Measurements from ENCODE around the gene ZBED1. TPM values are rescaled to one million over a fixed set of nuclear protein-coding genes. Genes with fewer than 3 reads are reported as not detected.
A peak's percentile ranks its signal among the peaks of the same experiment; 100 is the strongest.
"Not testable (repeated sequence)": the region's sequence is repeated elsewhere in the genome, so short reads cannot be mapped to it uniquely, and the experiment has no call there.

Gene ZBED1
- total RNA-seq, 1 experiment from 2014 or later = 45.1 TPM

DNA sequence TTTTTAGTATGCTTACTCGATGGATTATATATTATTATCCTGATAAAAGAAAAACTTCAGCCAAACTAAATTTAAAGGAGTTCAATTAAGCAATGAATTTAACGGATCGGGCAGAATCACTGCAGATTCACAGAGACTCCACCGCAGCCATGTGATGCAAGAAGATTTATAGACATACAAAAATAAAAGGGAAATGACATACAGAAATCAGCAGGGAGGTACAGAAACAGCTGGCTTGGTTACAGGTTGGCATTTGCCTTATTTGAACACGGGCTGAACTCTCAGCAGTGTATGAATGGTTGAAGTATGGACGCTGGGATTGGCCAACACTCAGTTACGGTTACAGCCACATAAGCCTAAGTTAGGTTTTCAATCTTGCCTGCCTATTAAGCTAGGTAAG lies 35.4 kb upstream of the ZBED1 start:
- no peaks in the 10 kb centered on the region for H3K27me3 Mint-ChIP-seq (ENCODE audit: low read depth)
- ATAC-seq = no peak
- H3K4me1 Mint-ChIP-seq = peaks cover 7% of the 10 kb centered on the region
- no peak overlapping the region for H3K27ac Mint-ChIP-seq
- H3K36me3 Mint-ChIP-seq = no peaks in the 10 kb centered on the region
- ChIA-PET CTCF (no interaction called here), POLR2A (no interaction called here)
- H3K4me3 Mint-ChIP-seq = no peak overlapping the region
- no peak for TF ChIP-seq HMGA2 (CRISPR knock-in tag; IDR thresholded peaks at IDR 0.05)
- TF ChIP-seq, protein P1, sequence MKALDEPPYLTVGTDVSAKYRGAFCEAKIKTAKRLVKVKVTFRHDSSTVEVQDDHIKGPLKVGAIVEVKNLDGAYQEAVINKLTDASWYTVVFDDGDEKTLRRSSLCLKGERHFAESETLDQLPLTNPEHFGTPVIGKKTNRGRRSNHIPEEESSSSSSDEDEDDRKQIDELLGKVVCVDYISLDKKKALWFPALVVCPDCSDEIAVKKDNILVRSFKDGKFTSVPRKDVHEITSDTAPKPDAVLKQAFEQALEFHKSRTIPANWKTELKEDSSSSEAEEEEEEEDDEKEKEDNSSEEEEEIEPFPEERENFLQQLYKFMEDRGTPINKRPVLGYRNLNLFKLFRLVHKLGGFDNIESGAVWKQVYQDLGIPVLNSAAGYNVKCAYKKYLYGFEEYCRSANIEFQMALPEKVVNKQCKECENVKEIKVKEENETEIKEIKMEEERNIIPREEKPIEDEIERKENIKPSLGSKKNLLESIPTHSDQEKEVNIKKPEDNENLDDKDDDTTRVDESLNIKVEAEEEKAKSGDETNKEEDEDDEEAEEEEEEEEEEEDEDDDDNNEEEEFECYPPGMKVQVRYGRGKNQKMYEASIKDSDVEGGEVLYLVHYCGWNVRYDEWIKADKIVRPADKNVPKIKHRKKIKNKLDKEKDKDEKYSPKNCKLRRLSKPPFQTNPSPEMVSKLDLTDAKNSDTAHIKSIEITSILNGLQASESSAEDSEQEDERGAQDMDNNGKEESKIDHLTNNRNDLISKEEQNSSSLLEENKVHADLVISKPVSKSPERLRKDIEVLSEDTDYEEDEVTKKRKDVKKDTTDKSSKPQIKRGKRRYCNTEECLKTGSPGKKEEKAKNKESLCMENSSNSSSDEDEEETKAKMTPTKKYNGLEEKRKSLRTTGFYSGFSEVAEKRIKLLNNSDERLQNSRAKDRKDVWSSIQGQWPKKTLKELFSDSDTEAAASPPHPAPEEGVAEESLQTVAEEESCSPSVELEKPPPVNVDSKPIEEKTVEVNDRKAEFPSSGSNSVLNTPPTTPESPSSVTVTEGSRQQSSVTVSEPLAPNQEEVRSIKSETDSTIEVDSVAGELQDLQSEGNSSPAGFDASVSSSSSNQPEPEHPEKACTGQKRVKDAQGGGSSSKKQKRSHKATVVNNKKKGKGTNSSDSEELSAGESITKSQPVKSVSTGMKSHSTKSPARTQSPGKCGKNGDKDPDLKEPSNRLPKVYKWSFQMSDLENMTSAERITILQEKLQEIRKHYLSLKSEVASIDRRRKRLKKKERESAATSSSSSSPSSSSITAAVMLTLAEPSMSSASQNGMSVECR (CRISPR knock-in tag; IDR thresholded peaks at IDR 0.05; ENCODE audit: borderline replicate concordance) = no peak
- TF ChIP-seq NR2C2 (CRISPR knock-in tag; IDR thresholded peaks at IDR 0.05) = no peak
- TF ChIP-seq AFF4 (CRISPR knock-in tag; IDR thresholded peaks at IDR 0.05; ENCODE audit: borderline replicate concordance) = no peak
- no peak for TF ChIP-seq ATF2 (CRISPR knock-in tag; IDR thresholded peaks at IDR 0.05; ENCODE audit: borderline replicate concordance, low read depth)
- TF ChIP-seq ATF1 (CRISPR knock-in tag; IDR thresholded peaks at IDR 0.05) = no peak
- no peak for TF ChIP-seq TEAD1 (CRISPR knock-in tag; IDR thresholded peaks at IDR 0.05)
- no peak for TF ChIP-seq SMAD4 (CRISPR knock-in tag; IDR thresholded peaks at IDR 0.05)
- no peak for TF ChIP-seq IRF1 (CRISPR knock-in tag; IDR thresholded peaks at IDR 0.05)
- TF ChIP-seq SP1 (CRISPR knock-in tag; conservative IDR thresholded peaks at IDR 0.05) = no peak
- no peak for DNase-seq (ENCODE audit: low spot score)
- peaks cover 6% of the 10 kb centered on the region; the same call in 1 of the 2 replicates for H3K9me3 Mint-ChIP-seq

GRCh38 chrX:2534261-2535021 lies 33.7 kb upstream of the ZBED1 start:
- H3K4me3 Mint-ChIP-seq; ATAC-seq; POLR2A ChIA-PET; H3K9me3 Mint-ChIP-seq; H3K27me3 Mint-ChIP-seq (ENCODE audit: low read depth); CTCF ChIA-PET; DNase-seq (ENCODE audit: low spot score); H3K36me3 Mint-ChIP-seq; H3K4me1 Mint-ChIP-seq: not testable (repeated sequence)
- peak overlapping the region; percentile 80; the same call in 1 of the 2 replicates for H3K27ac Mint-ChIP-seq

GRCh38 chrX:2533424-2533823 lies 32.6 kb upstream of the ZBED1 start:
- ATAC-seq (no peak), DNase-seq (ENCODE audit: low spot score) (no peak)
- Mint-ChIP-seq H3K27me3 (ENCODE audit: low read depth) (no peaks in the 10 kb centered on the region), H3K9me3 (peaks cover 6% of the 10 kb centered on the region; the same call in 1 of the 2 replicates), H3K36me3 (no peaks in the 10 kb centered on the region), H3K4me1 (peaks cover 7% of the 10 kb centered on the region), H3K4me3 (no peak overlapping the region), H3K27ac (no peak overlapping the region)
- CTCF ChIA-PET = no interaction called here
- POLR2A ChIA-PET = no interaction called here
- TF ChIP-seq PRDM15 (CRISPR knock-in tag; IDR thresholded peaks at IDR 0.05) = no peak
- no peak for TF ChIP-seq GABPB1 (CRISPR knock-in tag; IDR thresholded peaks at IDR 0.05)
- TF ChIP-seq, protein P2, sequence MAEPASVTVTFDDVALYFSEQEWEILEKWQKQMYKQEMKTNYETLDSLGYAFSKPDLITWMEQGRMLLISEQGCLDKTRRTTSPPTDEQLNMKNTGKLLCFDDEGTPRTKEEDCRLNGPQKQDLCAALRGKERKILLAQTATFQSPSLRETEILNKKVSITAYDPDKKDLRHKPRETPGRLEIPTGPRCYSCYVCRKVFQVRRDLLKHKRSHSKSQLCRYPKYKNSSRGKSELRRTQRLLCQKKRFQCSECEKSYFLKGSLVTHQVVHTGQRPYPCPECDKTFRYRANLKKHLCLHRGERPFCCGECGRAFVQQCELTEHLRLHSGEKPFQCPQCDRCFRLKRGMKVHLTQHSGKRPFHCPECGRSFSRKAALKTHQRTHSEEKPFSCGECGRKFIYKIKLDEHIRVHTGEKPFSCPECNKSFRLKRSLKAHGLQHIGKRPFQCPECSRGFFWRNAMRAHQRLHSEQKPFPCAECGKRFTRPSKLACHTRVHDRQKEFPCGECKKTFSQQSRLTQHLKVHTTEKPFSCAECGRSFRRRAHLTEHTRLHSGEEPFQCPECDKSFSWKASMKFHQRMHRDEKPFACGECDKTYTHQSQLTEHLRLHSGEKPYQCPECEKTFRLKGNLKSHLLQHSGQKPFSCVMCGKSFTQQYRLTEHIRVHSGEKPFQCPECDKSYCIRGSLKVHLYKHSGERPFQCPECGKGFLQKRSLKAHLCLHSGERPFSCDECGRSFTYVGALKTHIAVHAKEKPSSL (CRISPR knock-in tag; conservative IDR thresholded peaks at IDR 0.05) = no peak
- TF ChIP-seq SP1 (CRISPR knock-in tag; conservative IDR thresholded peaks at IDR 0.05) = no peak
- no peak for TF ChIP-seq JAZF1 (CRISPR knock-in tag; IDR thresholded peaks at IDR 0.05)
- TF ChIP-seq NR1H2 (CRISPR knock-in tag; IDR thresholded peaks at IDR 0.05) = no peak
